Neutrophil (primary cell): ENCODE results near the gene SLX9.
"Not testable (repeated sequence)": the region's sequence is repeated elsewhere in the genome, so short reads cannot be mapped to it uniquely, and the experiment has no call there.

ENCODE experiments used
- H3K27ac ChIP-seq: fragments of 200-600 bp; sonication (generic); 2 replicates; pipeline ENCODE4 v1.5.1; 2016; ENCODE audit warnings: mild to moderate bottlenecking, moderate library complexity
- H3K27me3 ChIP-seq: fragments of 200-600 bp; sonication (generic); 2 replicates; pipeline ENCODE4 v1.6.0; 2016; ENCODE audit warnings: mild to moderate bottlenecking
- H3K36me3 ChIP-seq: fragments of 200-600 bp; sonication (generic); 2 replicates; pipeline ENCODE4 v1.5.1; 2017
- H3K4me1 ChIP-seq, 2 experiments: fragments of 200-600 bp in 1 of 2; sonication (generic) in 1 of 2; 1 replicate in 1 of 2; 2 replicates in 1 of 2; pipeline versions ENCODE4 v1.5.1 to v1.6.1; 2013 to 2016; ENCODE audit warnings: low read depth in 1 of 2, low read length in 1 of 2, mild to moderate bottlenecking in 1 of 2, moderate library complexity in 1 of 2; ENCODE audit not compliant: control insufficient read depth in 1 of 2, insufficient read depth in 1 of 2
- H3K4me3 ChIP-seq, 2 experiments: fragments of 200-600 bp in 1 of 2; sonication (generic) in 1 of 2; 1 replicate in 1 of 2; 2 replicates in 1 of 2; pipeline ENCODE4 v1.5.1; 2013 to 2016; ENCODE audit warnings: low read depth in 1 of 2, low read length in 1 of 2, mild to moderate bottlenecking in 1 of 2, moderate library complexity in 1 of 2
- H3K9me3 ChIP-seq: fragments of 200-600 bp; sonication (generic); 2 replicates; pipeline ENCODE4 v1.5.1; 2016
- CTCF ChIP-seq: fragments of 200-600 bp; sonication (generic); IDR thresholded peaks from 2 replicates; pipeline ENCODE4 v1.5.1; 2016; ENCODE audit warnings: antibody characterized with exemption

The SLX9 gene

GRCh38 chr21:44926331-44927101, 13.3 kb upstream of the SLX9 start:
- H3K9me3 ChIP-seq = no peaks in the 10 kb centered on the region
- peak overlapping the region; percentile 76 to 97 for H3K4me3 ChIP-seq
- H3K36me3 ChIP-seq = peaks cover 3% of the 10 kb centered on the region
- peak overlapping the region; percentile 99 for H3K27ac ChIP-seq
- no peak for TF ChIP-seq CTCF
- H3K27me3 ChIP-seq = no peaks in the 10 kb centered on the region
- H3K4me1 ChIP-seq = peaks cover 100% of the 10 kb centered on the region in 2 experiments

GRCh38 chr21:44927259-44927586, 12.6 kb upstream of the SLX9 start:
- H3K36me3 ChIP-seq = peaks cover 3% of the 10 kb centered on the region
- H3K4me1 ChIP-seq = peaks cover 96% of the 10 kb centered on the region in 2 experiments
- H3K4me3 ChIP-seq = peak overlapping the region; percentile 76 to 97
- no peaks in the 10 kb centered on the region for H3K27me3 ChIP-seq
- peak overlapping the region; percentile 99 for H3K27ac ChIP-seq
- TF ChIP-seq CTCF = no peak
- H3K9me3 ChIP-seq = no peaks in the 10 kb centered on the region

- no peaks in the 10 kb centered on the region for H3K27me3 ChIP-seq
- H3K4me3 ChIP-seq = peak overlapping the region; percentile 76 to 97
- peaks cover 3% of the 10 kb centered on the region for H3K36me3 ChIP-seq
- peak overlapping the region; percentile 99 for H3K27ac ChIP-seq
- no peaks in the 10 kb centered on the region for H3K9me3 ChIP-seq
- TF ChIP-seq CTCF = no peak
- peaks cover 91 to 92% of the 10 kb centered on the region in 2 experiments for H3K4me1 ChIP-seq
These were observed 12.0 kb upstream of the SLX9 start for GRCh38 chr21:44927587-44928461.

- H3K9me3 ChIP-seq, H3K36me3 ChIP-seq, H3K27me3 ChIP-seq: not testable (repeated sequence)
- Histone ChIP-seq H3K27ac (peak overlapping the region; percentile 99), H3K4me3 (peak overlapping the region; percentile 76 to 97), H3K4me1 (peaks cover 91 to 92% of the 10 kb centered on the region in 2 experiments)
These were observed 11.2 kb upstream of the SLX9 start for GRCh38 chr21:44928500-44929241.

GRCh38 chr21:44929242-44929798, 10.5 kb upstream of the SLX9 start:
- Histone ChIP-seq H3K27me3 (peaks cover 5% of the 10 kb centered on the region), H3K27ac (peak overlapping the region; percentile 99), H3K9me3 (no peaks in the 10 kb centered on the region), H3K36me3 (peaks cover 3% of the 10 kb centered on the region), H3K4me3 (peak overlapping the region; percentile 76 to 97), H3K4me1 (peaks cover 85 to 90% of the 10 kb centered on the region in 2 experiments)
- no peak for TF ChIP-seq CTCF
